ENCODE data around the gene EXOC7. TPM values are rescaled to one million over a fixed set of nuclear protein-coding genes. Genes with fewer than 3 reads are reported as not detected.

Gene EXOC7
- total RNA-seq, 1 experiment from 2014 or later = 69.0 TPM

DNA sequence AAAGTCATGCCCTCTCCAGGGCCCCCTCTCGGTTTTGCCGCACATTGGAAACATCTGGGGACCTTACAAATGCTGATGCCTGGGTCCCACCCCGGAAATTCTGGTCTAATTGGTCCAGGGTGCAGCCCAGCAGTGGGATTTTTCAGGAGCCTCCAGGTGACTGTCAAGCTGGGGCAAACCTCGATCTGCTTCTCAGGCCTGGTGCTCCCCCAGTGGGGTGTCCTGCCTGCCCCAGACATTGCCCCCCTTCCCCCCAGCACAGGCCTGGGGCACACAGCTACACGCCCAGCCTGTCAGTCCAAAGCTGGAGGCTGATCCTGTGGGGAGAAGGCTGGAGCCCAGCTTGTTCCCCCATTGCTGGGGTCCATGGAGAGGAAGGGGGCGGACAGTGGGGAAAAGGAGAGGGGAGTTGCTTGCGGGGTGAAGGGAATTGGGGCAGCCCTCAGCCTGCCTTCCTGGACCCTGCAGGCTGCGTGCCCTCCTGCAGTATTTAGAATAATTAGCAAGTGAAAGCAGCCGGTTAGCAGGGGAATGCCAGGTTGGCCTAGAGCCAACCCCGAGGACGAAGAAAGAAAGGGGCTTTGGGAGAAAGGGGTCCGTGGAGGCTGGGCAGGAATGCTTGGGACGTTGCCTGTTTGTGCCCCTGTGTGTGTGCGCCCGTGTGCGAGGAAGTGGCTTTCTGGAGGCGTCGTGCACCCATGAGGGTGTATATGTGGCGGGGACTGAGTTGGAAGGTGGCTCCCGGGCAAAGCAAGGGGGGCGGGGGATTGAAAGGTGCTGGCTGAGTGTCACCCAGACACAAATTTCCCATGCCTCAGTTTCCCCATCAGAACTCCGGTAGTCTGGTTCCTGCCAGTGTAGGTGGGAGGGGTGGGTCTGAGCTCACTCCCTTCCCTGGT lies 31.6 kb upstream of the EXOC7 start:
- no peaks in the 10 kb centered on the region for H3K36me3 ChIP-seq (ENCODE audit: insufficient read depth, low read length)
- H3K9me2 ChIP-seq (replicated peaks; ENCODE audit: insufficient read depth, low read length) = no peaks in the 10 kb centered on the region
- no peak overlapping the region for H2AFZ ChIP-seq (ENCODE audit: low read length)
- no peaks in the 10 kb centered on the region for H4K20me1 ChIP-seq (ENCODE audit: insufficient read depth, low read depth, low read length)
- DNase-seq = no peak
- no peak overlapping the region for H3K27ac ChIP-seq (ENCODE audit: low read length)
- H3K9me3 ChIP-seq (ENCODE audit: low read length) = no peaks in the 10 kb centered on the region
- no peak overlapping the region for H3K4me3 ChIP-seq (ENCODE audit: low read length)
- H3K27me3 ChIP-seq (ENCODE audit: low read length) = no peaks in the 10 kb centered on the region
- H3K4me2 ChIP-seq (ENCODE audit: low read depth, low read length, poor library complexity, severe bottlenecking) = no peak overlapping the region
- no peaks in the 10 kb centered on the region for H3K79me2 ChIP-seq (ENCODE audit: low read length)
- H3K9ac ChIP-seq (ENCODE audit: low read length) = no peak overlapping the region
- H3K4me1 ChIP-seq (ENCODE audit: low read length) = peaks cover 6% of the 10 kb centered on the region

DNA sequence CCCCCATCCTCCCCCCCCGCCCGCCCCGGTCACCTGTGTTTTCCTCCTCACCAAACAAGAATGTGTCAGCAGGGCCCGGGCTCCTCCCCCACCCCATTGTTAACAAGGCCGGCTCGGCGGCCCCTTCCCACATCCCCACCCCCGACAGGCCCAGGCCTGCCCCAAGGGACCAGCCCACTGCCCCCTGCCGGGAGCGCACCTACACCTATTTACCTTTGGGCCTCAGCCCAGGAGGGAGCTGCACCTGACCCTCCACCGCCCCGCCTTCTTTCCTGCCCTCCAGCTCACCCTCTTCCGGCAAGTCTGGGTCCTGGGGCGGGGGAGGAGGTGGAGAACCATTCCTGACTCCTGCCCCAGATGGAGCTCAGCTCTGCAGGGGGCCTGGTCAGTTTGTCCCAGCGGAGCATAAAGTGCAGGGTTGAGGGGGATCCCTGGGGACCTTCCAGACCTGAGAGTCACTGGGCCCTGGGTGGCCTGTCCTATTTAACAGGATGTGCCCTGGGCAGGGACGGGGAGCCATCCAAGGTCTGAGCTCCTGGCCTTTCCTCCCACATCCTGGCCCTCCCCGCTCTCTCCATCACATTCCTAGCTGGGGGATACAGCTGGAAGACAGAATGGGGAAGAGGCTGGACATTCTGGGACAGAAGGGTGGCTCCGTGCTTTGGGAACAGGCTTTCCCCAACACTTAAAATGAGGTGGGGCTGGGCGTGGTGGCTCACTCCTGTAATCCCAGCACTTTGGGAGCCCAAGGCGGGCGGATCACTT lies 29.2 kb upstream of the EXOC7 start:
- Histone ChIP-seq H3K9me3 (ENCODE audit: low read length) (no peaks in the 10 kb centered on the region), H3K4me3 (ENCODE audit: low read length) (no peak overlapping the region), H3K4me2 (ENCODE audit: low read depth, low read length, poor library complexity, severe bottlenecking) (no peak overlapping the region), H4K20me1 (ENCODE audit: insufficient read depth, low read depth, low read length) (no peaks in the 10 kb centered on the region), H3K9ac (ENCODE audit: low read length) (no peak overlapping the region), H3K27me3 (ENCODE audit: low read length) (no peaks in the 10 kb centered on the region), H3K27ac (ENCODE audit: low read length) (no peak overlapping the region), H3K4me1 (ENCODE audit: low read length) (peaks cover 6% of the 10 kb centered on the region), H3K9me2 (replicated peaks; ENCODE audit: insufficient read depth, low read length) (no peaks in the 10 kb centered on the region), H3K36me3 (ENCODE audit: insufficient read depth, low read length) (no peaks in the 10 kb centered on the region), H2AFZ (ENCODE audit: low read length) (no peak overlapping the region), H3K79me2 (ENCODE audit: low read length) (no peaks in the 10 kb centered on the region)
- DNase-seq = no peak

DNA sequence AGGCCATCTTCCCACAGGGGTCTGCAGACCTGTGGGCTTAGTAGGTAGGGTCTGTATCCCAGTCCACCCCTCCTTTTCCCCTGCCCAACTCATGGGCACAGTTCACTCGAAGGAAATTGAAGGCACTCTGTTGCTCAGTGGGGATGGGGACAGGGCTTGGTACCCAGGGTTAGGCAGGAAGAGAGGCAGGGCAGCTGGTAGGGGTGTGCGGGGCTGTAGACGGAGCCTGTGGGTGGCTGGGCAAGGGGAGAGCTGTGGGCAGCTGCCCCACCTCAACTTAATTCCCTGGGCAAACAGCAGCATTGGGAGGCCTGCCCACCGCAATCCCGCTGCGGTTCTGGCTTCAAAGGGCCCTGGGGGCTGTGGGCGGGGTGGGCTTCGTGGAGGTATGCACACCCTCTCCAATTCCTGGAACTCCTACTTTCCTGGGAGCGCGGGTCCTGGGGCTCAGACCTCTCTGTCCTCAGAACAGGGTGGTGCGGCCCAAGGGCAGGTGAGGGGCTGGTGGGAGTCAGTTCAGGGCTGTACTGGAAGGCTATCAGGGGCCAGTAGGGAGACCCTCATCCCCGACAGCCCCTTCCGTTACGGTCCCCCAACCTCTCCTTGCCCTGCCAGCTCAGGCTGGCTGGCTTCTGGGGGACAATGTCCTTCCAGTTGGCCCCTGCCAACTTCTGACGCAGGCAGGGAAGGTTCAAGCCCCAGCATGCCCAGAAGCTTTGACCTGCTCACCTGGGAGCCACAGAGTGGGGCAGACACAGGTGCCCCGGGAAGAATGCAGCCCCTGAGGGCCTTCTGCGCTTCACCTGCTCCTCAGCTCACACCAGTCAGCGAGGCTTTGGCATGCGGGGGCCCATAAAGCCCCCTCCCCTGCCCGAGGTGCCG lies 28.3 kb upstream of the EXOC7 start:
- no peak overlapping the region for H3K4me2 ChIP-seq (ENCODE audit: low read depth, low read length, poor library complexity, severe bottlenecking)
- H3K36me3 ChIP-seq (ENCODE audit: insufficient read depth, low read length) = no peaks in the 10 kb centered on the region

DNA sequence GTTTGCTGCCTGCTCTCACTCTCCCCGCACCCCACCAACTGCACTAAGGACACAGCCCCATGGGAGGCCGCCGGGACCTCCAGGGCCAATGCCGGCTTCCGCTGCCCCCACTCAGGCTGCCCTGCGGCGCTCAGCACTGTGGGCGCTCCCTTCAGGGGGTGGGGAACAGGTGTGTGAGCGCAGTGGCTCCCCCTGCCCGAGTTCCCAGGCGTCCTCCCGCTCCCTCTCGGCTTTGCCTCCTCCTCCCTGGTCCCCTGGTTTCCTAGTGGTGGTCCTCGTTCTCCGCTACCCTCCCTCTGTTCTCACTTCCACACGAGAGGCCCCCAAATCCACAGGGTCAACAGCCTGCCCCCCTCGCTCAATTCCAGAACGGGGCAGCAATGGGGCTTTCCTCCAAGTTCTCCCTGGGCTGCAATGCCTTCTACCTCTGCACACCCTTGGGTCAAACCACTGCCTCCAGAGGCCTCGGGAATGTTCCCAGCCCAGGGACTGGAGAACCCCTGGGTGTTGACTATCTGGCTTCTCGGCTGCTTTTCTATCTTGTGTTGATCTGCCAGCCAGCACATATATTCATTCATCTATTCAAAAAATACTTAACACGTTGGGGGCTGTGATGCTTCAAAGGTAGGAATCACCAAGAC lies 27.6 kb upstream of the EXOC7 start:
- H3K27ac ChIP-seq (ENCODE audit: low read length) = no peak overlapping the region
- no peaks in the 10 kb centered on the region for H3K9me2 ChIP-seq (replicated peaks; ENCODE audit: insufficient read depth, low read length)
- H3K27me3 ChIP-seq (ENCODE audit: low read length) = no peaks in the 10 kb centered on the region
- H3K9me3 ChIP-seq (ENCODE audit: low read length) = no peaks in the 10 kb centered on the region
- no peaks in the 10 kb centered on the region for H3K79me2 ChIP-seq (ENCODE audit: low read length)
- no peak overlapping the region for H2AFZ ChIP-seq (ENCODE audit: low read length)
- no peaks in the 10 kb centered on the region for H3K36me3 ChIP-seq (ENCODE audit: insufficient read depth, low read length)
- no peaks in the 10 kb centered on the region for H4K20me1 ChIP-seq (ENCODE audit: insufficient read depth, low read depth, low read length)
- no peak overlapping the region for H3K4me3 ChIP-seq (ENCODE audit: low read length)
- H3K9ac ChIP-seq (ENCODE audit: low read length) = no peak overlapping the region
- DNase-seq = no peak
- H3K4me2 ChIP-seq (ENCODE audit: low read depth, low read length, poor library complexity, severe bottlenecking) = no peak overlapping the region
- peaks cover 6% of the 10 kb centered on the region for H3K4me1 ChIP-seq (ENCODE audit: low read length)

More for the DNA sequence above, 28.3 kb upstream of the EXOC7 start:
- Histone ChIP-seq H3K27me3 (ENCODE audit: low read length) (no peaks in the 10 kb centered on the region), H3K27ac (ENCODE audit: low read length) (no peak overlapping the region), H3K9ac (ENCODE audit: low read length) (no peak overlapping the region), H3K4me3 (ENCODE audit: low read length) (no peak overlapping the region), H3K9me2 (replicated peaks; ENCODE audit: insufficient read depth, low read length) (no peaks in the 10 kb centered on the region), H4K20me1 (ENCODE audit: insufficient read depth, low read depth, low read length) (no peaks in the 10 kb centered on the region), H3K9me3 (ENCODE audit: low read length) (no peaks in the 10 kb centered on the region), H2AFZ (ENCODE audit: low read length) (no peak overlapping the region), H3K4me1 (ENCODE audit: low read length) (peaks cover 6% of the 10 kb centered on the region), H3K79me2 (ENCODE audit: low read length) (no peaks in the 10 kb centered on the region)
- DNase-seq = no peak

DNA sequence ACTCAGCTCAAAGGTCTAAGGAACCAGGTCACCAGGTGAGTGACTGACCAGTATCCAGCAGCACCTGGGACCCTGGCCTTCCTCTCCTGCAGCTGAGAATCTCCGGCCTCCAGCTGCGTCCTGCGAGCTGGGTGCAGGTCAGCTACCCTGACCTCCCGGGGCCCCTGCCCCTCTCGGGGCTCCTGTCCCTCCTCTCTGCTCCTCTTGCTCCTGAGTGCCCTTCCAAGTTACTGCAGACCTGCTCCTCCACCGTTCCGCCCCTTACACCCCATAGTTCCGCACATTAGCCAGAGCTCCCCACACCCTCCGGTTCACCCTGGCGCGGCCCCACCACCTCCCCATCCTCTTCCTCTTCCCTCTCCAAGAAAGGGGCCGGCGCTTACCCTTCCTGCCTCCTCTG lies 26.9 kb upstream of the EXOC7 start:
- Histone ChIP-seq H3K4me3 (ENCODE audit: low read length) (no peak overlapping the region), H3K27ac (ENCODE audit: low read length) (no peak overlapping the region), H3K4me2 (ENCODE audit: low read depth, low read length, poor library complexity, severe bottlenecking) (no peak overlapping the region), H3K9me3 (ENCODE audit: low read length) (no peaks in the 10 kb centered on the region), H3K27me3 (ENCODE audit: low read length) (no peaks in the 10 kb centered on the region), H3K9me2 (replicated peaks; ENCODE audit: insufficient read depth, low read length) (no peaks in the 10 kb centered on the region), H3K79me2 (ENCODE audit: low read length) (no peaks in the 10 kb centered on the region), H3K9ac (ENCODE audit: low read length) (no peak overlapping the region), H4K20me1 (ENCODE audit: insufficient read depth, low read depth, low read length) (no peaks in the 10 kb centered on the region), H3K4me1 (ENCODE audit: low read length) (peaks cover 4% of the 10 kb centered on the region), H3K36me3 (ENCODE audit: insufficient read depth, low read length) (no peaks in the 10 kb centered on the region), H2AFZ (ENCODE audit: low read length) (no peak overlapping the region)
- DNase-seq = no peak

DNA sequence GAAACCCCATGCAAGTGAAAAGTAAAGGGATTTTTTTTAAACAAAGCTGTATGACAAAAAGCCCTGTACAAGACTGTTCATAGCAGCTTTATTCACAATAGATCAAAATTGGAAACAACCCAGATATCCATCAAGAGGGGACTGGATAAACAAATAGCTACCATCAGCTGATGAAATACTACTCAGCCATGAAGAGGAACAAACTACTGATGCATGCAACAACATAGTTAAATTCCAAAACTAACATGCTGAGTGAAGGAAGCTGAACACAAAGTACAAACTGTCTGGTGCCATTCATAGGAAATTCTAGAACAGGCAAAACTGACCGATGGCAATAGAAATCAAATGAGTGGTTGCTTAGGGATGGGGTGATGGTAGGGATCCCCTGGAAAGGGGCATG lies 22.3 kb upstream of the EXOC7 start:
- Histone ChIP-seq H3K4me2 (ENCODE audit: low read depth, low read length, poor library complexity, severe bottlenecking) (no peak overlapping the region), H4K20me1 (ENCODE audit: insufficient read depth, low read depth, low read length) (no peaks in the 10 kb centered on the region), H3K27ac (ENCODE audit: low read length) (no peak overlapping the region), H3K79me2 (ENCODE audit: low read length) (no peaks in the 10 kb centered on the region), H3K4me1 (ENCODE audit: low read length) (peaks cover 12% of the 10 kb centered on the region), H3K9me2 (replicated peaks; ENCODE audit: insufficient read depth, low read length) (no peaks in the 10 kb centered on the region), H3K9ac (ENCODE audit: low read length) (no peak overlapping the region), H2AFZ (ENCODE audit: low read length) (no peak overlapping the region), H3K27me3 (ENCODE audit: low read length) (no peaks in the 10 kb centered on the region), H3K4me3 (ENCODE audit: low read length) (no peak overlapping the region), H3K9me3 (ENCODE audit: low read length) (no peaks in the 10 kb centered on the region), H3K36me3 (ENCODE audit: insufficient read depth, low read length) (no peaks in the 10 kb centered on the region)
- DNase-seq = no peak

DNA sequence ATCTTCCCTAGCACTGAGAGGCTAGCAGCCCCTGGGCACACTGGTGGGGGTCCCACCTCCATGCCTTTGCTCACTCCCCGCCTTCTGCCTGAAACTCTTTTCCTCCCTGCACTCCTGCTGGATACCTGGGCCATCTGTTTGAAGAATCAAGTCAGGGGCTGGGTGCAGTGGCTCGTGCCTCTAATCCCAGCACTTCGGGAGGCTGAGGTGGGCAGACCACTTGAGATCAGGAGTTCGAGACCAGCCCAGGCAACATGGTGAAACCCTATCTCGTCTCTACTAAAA lies 21.7 kb upstream of the EXOC7 start:
- H3K27me3 ChIP-seq (ENCODE audit: low read length) = no peaks in the 10 kb centered on the region

More for the DNA sequence above, 21.7 kb upstream of the EXOC7 start:
- no peak for DNase-seq
- H3K27ac ChIP-seq (ENCODE audit: low read length) = no peak overlapping the region
- H3K4me2 ChIP-seq (ENCODE audit: low read depth, low read length, poor library complexity, severe bottlenecking) = no peak overlapping the region
- no peaks in the 10 kb centered on the region for H4K20me1 ChIP-seq (ENCODE audit: insufficient read depth, low read depth, low read length)
- H3K9me2 ChIP-seq (replicated peaks; ENCODE audit: insufficient read depth, low read length) = no peaks in the 10 kb centered on the region
- H3K9ac ChIP-seq (ENCODE audit: low read length) = no peak overlapping the region
- no peak overlapping the region for H3K4me3 ChIP-seq (ENCODE audit: low read length)
- H3K79me2 ChIP-seq (ENCODE audit: low read length) = no peaks in the 10 kb centered on the region
- no peaks in the 10 kb centered on the region for H3K36me3 ChIP-seq (ENCODE audit: insufficient read depth, low read length)
- H2AFZ ChIP-seq (ENCODE audit: low read length) = no peak overlapping the region
- H3K9me3 ChIP-seq (ENCODE audit: low read length) = no peaks in the 10 kb centered on the region
- H3K4me1 ChIP-seq (ENCODE audit: low read length) = peaks cover 12% of the 10 kb centered on the region

Measured in Karpas-422 (cell line).